Loucy (cell line): Measurements from ENCODE around the gene VEGFD.

Experiments
- H2AFZ ChIP-seq: fragments of 200-600 bp; sonication (generic); 2 replicates; pipeline ENCODE4 v1.6.0; 2016; ENCODE audit warnings: antibody characterized with exemption, mild to moderate bottlenecking, low read length, moderate library complexity
- H3F3A ChIP-seq: fragments of 200-600 bp; 2 replicates; pipeline ENCODE4 v1.6.0; 2016; ENCODE audit warnings: antibody characterized with exemption, low read depth, mild to moderate bottlenecking
- H3K27me3 ChIP-seq: fragments of 200-600 bp; sonication (generic); 2 replicates; pipeline ENCODE4 v1.6.1; 2014; ENCODE audit warnings: low read length, mild to moderate bottlenecking; ENCODE audit not compliant: insufficient read depth, poor library complexity, severe bottlenecking
- H3K36me3 ChIP-seq: fragments of 200-600 bp; sonication (generic); 2 replicates; pipeline ENCODE4 v1.6.1; 2016; ENCODE audit warnings: low read length; ENCODE audit not compliant: insufficient read depth
- H3K4me1 ChIP-seq: fragments of 200-600 bp; sonication (generic); 2 replicates; pipeline ENCODE4 v1.5.1; 2014; ENCODE audit warnings: low read length, mild to moderate bottlenecking; ENCODE audit not compliant: insufficient read depth, poor library complexity, severe bottlenecking
- H3K4me2 ChIP-seq: fragments of 200-600 bp; sonication (generic); 2 replicates; pipeline ENCODE4 v1.6.0; 2014; ENCODE audit warnings: antibody characterized with exemption, low read length, low read depth, mild to moderate bottlenecking; ENCODE audit not compliant: poor library complexity, severe bottlenecking
- H3K4me3 ChIP-seq: fragments of 200-600 bp; sonication (generic); 2 replicates; pipeline ENCODE4 v1.5.1; 2014; ENCODE audit warnings: low read length, mild to moderate bottlenecking, mixed read lengths; ENCODE audit not compliant: poor library complexity, severe bottlenecking
- H3K79me2 ChIP-seq: fragments of 200-600 bp; sonication (generic); 2 replicates; pipeline ENCODE4 v1.6.1; 2014; ENCODE audit warnings: low read length; ENCODE audit not compliant: insufficient read depth
- H3K9ac ChIP-seq: fragments of 200-600 bp; sonication (generic); 2 replicates; pipeline ENCODE4 v1.6.0; 2014; ENCODE audit warnings: mild to moderate bottlenecking, low read depth, low read length, moderate library complexity; ENCODE audit not compliant: poor library complexity, severe bottlenecking
- H3K9me2 ChIP-seq: fragments of 200-600 bp; sonication (generic); replicated peaks from 2 replicates; pipeline ENCODE4 v1.6.1; 2016; ENCODE audit warnings: low read depth, low read length, mixed read lengths
- H3K9me3 ChIP-seq: fragments of 200-600 bp; sonication (generic); 2 replicates; pipeline ENCODE4 v1.6.1; 2014; ENCODE audit warnings: mild to moderate bottlenecking, antibody characterized with exemption, low read length, low read depth; ENCODE audit not compliant: insufficient read depth
- H4K20me1 ChIP-seq: fragments of 200-600 bp; sonication (generic); 2 replicates; pipeline ENCODE4 v1.6.0; 2014; ENCODE audit warnings: antibody characterized with exemption, low read length, mild to moderate bottlenecking; ENCODE audit not compliant: insufficient read depth, poor library complexity, severe bottlenecking
- CTCF ChIP-seq: fragments of 200-600 bp; sonication (generic); conservative IDR thresholded peaks from 2 replicates; pipeline ENCODE4 v1.5.1; 2014; ENCODE audit warnings: mild to moderate bottlenecking, antibody characterized with exemption, low read length
- EZH2phosphoT487 ChIP-seq: fragments of 200-600 bp; IDR thresholded peaks from 2 replicates; pipeline ENCODE4 v1.6.1; 2018; ENCODE audit warnings: antibody characterized with exemption, mild to moderate bottlenecking, moderate library complexity, borderline replicate concordance

VEGFD gene

GRCh38 chrX:15384304-15384703, at the start of gene VEGFD:
TSS of gene VEGFD (minus strand) at chrX:15384413. CDS start at chrX:15383946, 467 bp downstream.
- Histone ChIP-seq H3K4me3 (no peak within 1 kb of the TSS), H3K9ac (no peak within 1 kb of the TSS), H3F3A (no peaks in the 10 kb centered on the region), H3K9me2 (no peaks in the 10 kb centered on the region), H3K4me2 (no peak within 1 kb of the TSS), H3K36me3 (no peaks in the 10 kb centered on the region), H2AFZ (no peak within 1 kb of the TSS), H3K4me1 (no peaks in the 10 kb centered on the region), H3K27me3 (no peaks in the 10 kb centered on the region), H3K9me3 (no peaks in the 10 kb centered on the region), H4K20me1 (no peaks in the 10 kb centered on the region), H3K79me2 (no peaks in the 10 kb centered on the region)
- TF ChIP-seq EZH2phosphoT487 (no peak), CTCF (no peak)

GRCh38 chrX:15430584-15430983, 46.4 kb upstream of the VEGFD start:
- Histone ChIP-seq H3K4me1 (peaks cover 9% of the 10 kb centered on the region), H3K4me3 (no peak overlapping the region), H3K79me2 (no peaks in the 10 kb centered on the region), H3K36me3 (no peaks in the 10 kb centered on the region), H3K9ac (no peak overlapping the region), H4K20me1 (no peaks in the 10 kb centered on the region), H3K9me3 (no peaks in the 10 kb centered on the region), H3F3A (no peaks in the 10 kb centered on the region), H3K9me2 (no peaks in the 10 kb centered on the region), H2AFZ (no peak overlapping the region), H3K4me2 (no peak overlapping the region), H3K27me3 (no peaks in the 10 kb centered on the region)
- TF ChIP-seq CTCF, result no peak
- no peak for TF ChIP-seq EZH2phosphoT487

DNA sequence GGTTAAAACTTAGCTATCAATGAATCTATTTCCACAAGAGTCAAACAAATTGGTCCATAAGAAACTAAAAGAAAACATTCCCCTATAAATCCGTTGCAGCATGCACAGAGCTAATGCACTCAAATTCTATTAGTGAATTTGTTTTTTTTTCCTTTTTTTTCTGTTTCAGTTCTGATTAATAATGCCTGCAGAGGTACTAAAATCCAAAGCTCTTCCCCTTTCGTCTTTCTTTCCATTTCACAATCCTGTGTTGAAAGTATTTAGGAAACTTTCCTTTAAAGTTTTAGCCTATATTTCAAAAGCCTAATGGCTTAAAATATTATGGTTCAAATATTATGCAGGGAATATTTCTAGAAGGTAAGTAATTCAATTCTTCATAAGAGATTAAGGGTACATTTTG, 45.9 kb upstream of the VEGFD start:
- H3K79me2 ChIP-seq, result no peaks in the 10 kb centered on the region
- H2AFZ ChIP-seq, result no peak overlapping the region
- no peaks in the 10 kb centered on the region for H3F3A ChIP-seq
- H3K4me2 ChIP-seq, result no peak overlapping the region
- peaks cover 9% of the 10 kb centered on the region for H3K4me1 ChIP-seq
- no peak overlapping the region for H3K9ac ChIP-seq
- no peaks in the 10 kb centered on the region for H3K27me3 ChIP-seq
- TF ChIP-seq CTCF (no peak), EZH2phosphoT487 (no peak)
- no peaks in the 10 kb centered on the region for H3K9me3 ChIP-seq
- no peak overlapping the region for H3K4me3 ChIP-seq
- H4K20me1 ChIP-seq, result no peaks in the 10 kb centered on the region
- no peaks in the 10 kb centered on the region for H3K36me3 ChIP-seq
- no peaks in the 10 kb centered on the region for H3K9me2 ChIP-seq
